SK-N-SH (cell line): ENCODE data around the gene MSL3B.

Experiments
- CTCF ChIA-PET: fragments of 300-600, 350-600 bp; formaldehyde crosslinking; extraction: SDS; loops from one replicate; lab custom pipeline; 2021; lab: Yijun Ruan, JAX
- POLR2A ChIA-PET: fragments of 350-600 bp; sonication (Branson Sonifier 250); formaldehyde crosslinking; extraction: SDS; loops from one replicate; lab custom pipeline; 2020; ENCODE audit warnings: antibody characterized with exemption, inconsistent platforms; lab: Yijun Ruan, JAX
- DNase-seq: peaks from one replicate; pipeline ENCODE4 v3.0.0; 2012
- H2AFZ ChIP-seq: fragments of 200-600 bp; sonication (generic); 2 replicates; pipeline ENCODE4 v1.8.1; 2016; ENCODE audit warnings: antibody characterized with exemption, mild to moderate bottlenecking, low read depth
- H3F3A ChIP-seq: fragments of 200-600 bp; sonication (generic); replicated peaks from 2 replicates; pipeline ENCODE3; 2016; ENCODE audit warnings: antibody characterized with exemption, mild to moderate bottlenecking; ENCODE audit not compliant: insufficient read depth
- H3K27ac ChIP-seq, 2 experiments: fragments of 200-500 bp in 1 of 2; fragments of 200-600 bp in 1 of 2; sonication (Bioruptor generic) in 1 of 2; sonication (generic), shearing (Covaris generic) in 1 of 2; 2 replicates each; pipeline versions ENCODE4 v1.5.1 to v1.6.1; 2014 to 2016; ENCODE audit warnings: low read depth in 2 of 2, inconsistent platforms in 1 of 2, low read length in 1 of 2, mild to moderate bottlenecking in 1 of 2, mixed read lengths in 1 of 2
- H3K27me3 ChIP-seq: fragments of 200-600 bp; sonication (generic), shearing (Covaris generic); 2 replicates; pipeline ENCODE4 v1.6.1; 2016; ENCODE audit warnings: mixed run types; ENCODE audit not compliant: insufficient read depth
- H3K36me3 ChIP-seq, 2 experiments: fragments of 200-500 bp in 1 of 2; fragments of 200-600 bp in 1 of 2; sonication (Bioruptor generic) in 1 of 2; sonication (generic) in 1 of 2; replicated peaks in 1 of 2; 2 replicates each; pipeline versions ENCODE3 to v1.5.1; 2014 to 2016; ENCODE audit warnings: low read length in 1 of 2, mild to moderate bottlenecking in 1 of 2; ENCODE audit not compliant: insufficient read depth in 2 of 2, control insufficient read depth in 1 of 2
- H3K4me1 ChIP-seq, 2 experiments: fragments of 200-500 bp in 1 of 2; fragments of 200-600 bp in 1 of 2; sonication (Bioruptor generic) in 1 of 2; sonication (generic), shearing (Covaris generic) in 1 of 2; 2 replicates each; pipeline versions ENCODE4 v1.5.1 to v1.6.1; 2014 to 2016; ENCODE audit warnings: low read depth in 1 of 2, low read length in 1 of 2, mixed run types in 1 of 2; ENCODE audit not compliant: insufficient read depth in 2 of 2, control insufficient read depth in 1 of 2
- H3K4me2 ChIP-seq: fragments of 200-600 bp; sonication (generic), shearing (Covaris generic); 2 replicates; pipeline ENCODE4 v1.6.1; 2017; ENCODE audit warnings: mixed run types
- H3K4me3 ChIP-seq, 2 experiments: fragments of 200-500 bp in 1 of 2; fragments of 200-600 bp in 1 of 2; sonication (Bioruptor generic) in 1 of 2; sonication (generic), shearing (Covaris generic) in 1 of 2; 2 replicates each; pipeline versions ENCODE4 v1.5.1 to v1.8.1; 2014 to 2016; ENCODE audit warnings: low read depth in 2 of 2, inconsistent platforms in 1 of 2, low read length in 1 of 2, mild to moderate bottlenecking in 1 of 2, mixed read lengths in 1 of 2, moderate library complexity in 1 of 2
- H3K79me2 ChIP-seq: fragments of 200-600 bp; sonication (generic); 2 replicates; pipeline ENCODE4 v1.8.1; 2017; ENCODE audit warnings: mild to moderate bottlenecking; ENCODE audit not compliant: insufficient read depth
- H3K9ac ChIP-seq: fragments of 200-600 bp; sonication (generic); 2 replicates; pipeline ENCODE4 v1.6.1; 2017; ENCODE audit warnings: mixed run types
- H3K9me2 ChIP-seq: fragments of 200-600 bp; sonication (generic); 2 replicates; pipeline ENCODE4 v1.6.1; 2017; ENCODE audit warnings: mixed run types
- H3K9me3 ChIP-seq: fragments of 200-600 bp; sonication (generic); 2 replicates; pipeline ENCODE4 v1.6.1; 2017; ENCODE audit warnings: mixed run types, mild to moderate bottlenecking, moderate library complexity
- H4K20me1 ChIP-seq: fragments of 200-600 bp; sonication (generic); 2 replicates; pipeline ENCODE4 v1.6.1; 2017; ENCODE audit warnings: mild to moderate bottlenecking, mixed run types; ENCODE audit not compliant: insufficient read depth
- CHD2 ChIP-seq: fragments of 150-350 bp; IDR thresholded peaks from 2 replicates; pipeline ENCODE4 v1.6.1; 2018; ENCODE audit warnings: low read length; ENCODE audit not compliant: partially characterized antibody
- ELF1 ChIP-seq: IDR thresholded peaks from 2 replicates; pipeline ENCODE4 v1.4.0; 2012
- EP300 ChIP-seq, 2 experiments: IDR thresholded peaks; 2 replicates each; pipeline versions ENCODE4 v1.4.0 to v1.6.1; 2012; ENCODE audit warnings: borderline replicate concordance in 1 of 2, low read depth in 1 of 2, low read length in 1 of 2
- EZH2phosphoT487 ChIP-seq: fragments of 200-600 bp; sonication (generic); IDR thresholded peaks from 2 replicates; pipeline ENCODE4 v1.6.1; 2017; ENCODE audit warnings: low read depth, mixed run types, mild to moderate bottlenecking, antibody characterized with exemption, moderate library complexity, borderline replicate concordance
- FOSL2 ChIP-seq: IDR thresholded peaks from 2 replicates; pipeline ENCODE4 v1.4.0; 2012; ENCODE audit warnings: low read depth, mild to moderate bottlenecking, moderate library complexity, borderline replicate concordance
- FOXM1 ChIP-seq: IDR thresholded peaks from 2 replicates; pipeline ENCODE4 v1.4.0; 2012; ENCODE audit warnings: low read depth, mild to moderate bottlenecking
- GATA2 ChIP-seq: sonication (generic); formaldehyde crosslinking; IDR thresholded peaks from 2 replicates; pipeline ENCODE4 v1.5.0; 2020; ENCODE audit warnings: mild to moderate bottlenecking, missing genetic modification reagents
- MXI1 ChIP-seq: IDR thresholded peaks from 2 replicates; pipeline ENCODE4 v1.6.1; 2012; ENCODE audit warnings: mild to moderate bottlenecking, low read depth, low read length, improper control_type of control experiment
- NFIC ChIP-seq: IDR thresholded peaks from 2 replicates; pipeline ENCODE4 v1.4.0; 2012; ENCODE audit warnings: borderline replicate concordance
- POLR2AphosphoS5 ChIP-seq: IDR thresholded peaks from 2 replicates; pipeline ENCODE4 v1.6.1; 2012; ENCODE audit warnings: low read depth, low read length
- RCOR1 ChIP-seq: fragments of 150-350 bp; IDR thresholded peaks from 2 replicates; pipeline ENCODE4 v1.6.1; 2017; ENCODE audit warnings: antibody characterized with exemption, low read length
- RFX5 ChIP-seq: IDR thresholded peaks from 2 replicates; pipeline ENCODE4 v1.6.1; 2012; ENCODE audit warnings: mild to moderate bottlenecking, improper control_type of control experiment, low read length
- SMC3 ChIP-seq: IDR thresholded peaks from 2 replicates; pipeline ENCODE4 v1.6.1; 2012; ENCODE audit warnings: low read depth, low read length, improper control_type of control experiment
- TAF1 ChIP-seq: IDR thresholded peaks from 2 replicates; pipeline ENCODE4 v1.6.1; 2012; ENCODE audit warnings: low read depth, mild to moderate bottlenecking, low read length, moderate library complexity, borderline replicate concordance
- TCF12 ChIP-seq: IDR thresholded peaks from 2 replicates; pipeline ENCODE4 v1.4.0; 2012
- TEAD4 ChIP-seq: IDR thresholded peaks from 2 replicates; pipeline ENCODE4 v1.4.0; 2012; ENCODE audit warnings: mild to moderate bottlenecking, borderline replicate concordance; ENCODE audit not compliant: insufficient read depth
- YY1 ChIP-seq: IDR thresholded peaks from 2 replicates; pipeline ENCODE4 v1.4.0; 2012; ENCODE audit warnings: low read depth, mild to moderate bottlenecking
- WGBS: methylation state at CpG from one replicate; pipeline ENCODE4 v1.1.6; 2017; ENCODE audit warnings: low lambda C conversion rate; 5-methylcytosine and 5-hydroxymethylcytosine counted together
- TF ChIP-seq, protein P1 (sequence below): IDR thresholded peaks from 2 replicates; pipeline ENCODE4 v1.4.0; 2012; ENCODE audit warnings: low read depth, borderline replicate concordance

MSL3B gene

GRCh38 chr2:233838251-233838650 lies 29.9 kb downstream of the MSL3B start:
- Histone ChIP-seq H3K9me3 (no peaks in the 10 kb centered on the region), H3F3A (peaks cover 7% of the 10 kb centered on the region), H3K4me2 (no peak overlapping the region), H3K36me3 (peaks cover 43 to 50% of the 10 kb centered on the region in 2 experiments), H4K20me1 (peaks cover 46% of the 10 kb centered on the region; the same call in 1 of the 2 replicates), H3K4me1 (peaks cover 0 to 18% of the 10 kb centered on the region in 2 experiments; a peak in 1 of 4 replicates), H3K27me3 (no peaks in the 10 kb centered on the region), H3K27ac (no peak overlapping the region; a peak in 2 of 4 replicates), H3K79me2 (peaks cover 78% of the 10 kb centered on the region), H3K9ac (no peak overlapping the region), H3K4me3 (no peak overlapping the region), H2AFZ (no peak overlapping the region), H3K9me2 (no peaks in the 10 kb centered on the region)
- WGBS: 62% methylated on average over 7 of the region's 7 CpGs
- no peak for DNase-seq
- CTCF ChIA-PET: interaction anchor here (0.6 to 1.0 kb wide), 3 partner anchors 28 to 288 kb away, joined by 3 to 4 read pairs (median 3); no protein-coding TSS in a partner anchor
- TF ChIP-seq MXI1 (no peak), TCF12 (no peak), NFIC (peak; percentile 51; the same call in 1 of the 2 replicates), GATA2 (no peak), FOXM1 (no peak), EZH2phosphoT487 (no peak)
- POLR2A ChIA-PET: no interaction called here

DNA sequence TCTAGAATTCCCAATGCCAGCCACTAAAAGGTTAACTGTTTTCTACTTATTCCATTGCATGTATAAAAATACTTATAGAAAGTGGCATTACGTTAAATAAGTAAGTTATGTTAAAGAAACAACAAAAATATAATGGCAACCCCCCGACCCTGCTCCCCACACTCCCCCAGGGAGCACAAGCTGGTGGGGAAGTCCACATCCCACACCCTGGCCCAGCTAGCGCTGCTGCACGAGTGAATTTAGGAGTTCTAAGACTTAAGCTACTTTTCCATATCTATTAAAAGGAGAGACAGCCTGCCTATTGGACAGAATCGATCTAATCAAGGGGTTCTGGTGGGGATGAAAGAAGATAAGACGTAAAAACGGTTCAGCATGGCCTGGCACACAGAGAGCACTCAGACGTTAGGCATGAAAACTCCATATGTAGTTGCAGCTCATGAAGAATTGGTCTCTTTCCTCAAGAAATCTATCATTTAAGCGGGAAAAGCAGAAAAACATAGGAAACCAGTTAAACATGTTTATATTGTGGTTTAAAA lies 30.4 kb downstream of the MSL3B start:
- ChIA-PET POLR2A (no interaction called here), CTCF (interaction anchor here (0.6 kb wide), 1 partner anchor 288 kb away, joined by 3 read pairs; no protein-coding TSS in a partner anchor)
- 78% methylated on average over 9 of the region's 9 CpGs for WGBS
- H3K4me2 ChIP-seq: no peak overlapping the region
- TF ChIP-seq NFIC (no peak), FOSL2 (no peak), GATA2 (peak; percentile 76), RFX5 (no peak), FOXM1 (no peak), CHD2 (no peak), EP300 (IDR thresholded peaks at IDR 0.05; ENCODE audit: borderline replicate concordance in 1 of 2, low read depth in 1 of 2, low read length in 1 of 2) (peak in 1 of 2 experiments; percentile 14; a peak in 1 of 4 replicates)
- peaks cover 40 to 45% of the 10 kb centered on the region in 2 experiments for H3K36me3 ChIP-seq
- H3K9me2 ChIP-seq: no peaks in the 10 kb centered on the region
- peaks cover 7% of the 10 kb centered on the region for H3F3A ChIP-seq
- peaks cover 46% of the 10 kb centered on the region; the same call in 1 of the 2 replicates for H4K20me1 ChIP-seq
- H3K79me2 ChIP-seq: peaks cover 73% of the 10 kb centered on the region
- peak; percentile 52 for DNase-seq
- H2AFZ ChIP-seq: no peak overlapping the region; the same call in 1 of the 2 replicates
- peak overlapping the region in 1 of 2 experiments; percentile 4; a peak in 1 of 4 replicates for H3K27ac ChIP-seq
- no peaks in the 10 kb centered on the region for H3K27me3 ChIP-seq
- peaks cover 0 to 18% of the 10 kb centered on the region in 2 experiments; a peak in 1 of 4 replicates for H3K4me1 ChIP-seq
- no peaks in the 10 kb centered on the region for H3K9me3 ChIP-seq
- no peak overlapping the region for H3K9ac ChIP-seq
- H3K4me3 ChIP-seq: no peak overlapping the region

DNA sequence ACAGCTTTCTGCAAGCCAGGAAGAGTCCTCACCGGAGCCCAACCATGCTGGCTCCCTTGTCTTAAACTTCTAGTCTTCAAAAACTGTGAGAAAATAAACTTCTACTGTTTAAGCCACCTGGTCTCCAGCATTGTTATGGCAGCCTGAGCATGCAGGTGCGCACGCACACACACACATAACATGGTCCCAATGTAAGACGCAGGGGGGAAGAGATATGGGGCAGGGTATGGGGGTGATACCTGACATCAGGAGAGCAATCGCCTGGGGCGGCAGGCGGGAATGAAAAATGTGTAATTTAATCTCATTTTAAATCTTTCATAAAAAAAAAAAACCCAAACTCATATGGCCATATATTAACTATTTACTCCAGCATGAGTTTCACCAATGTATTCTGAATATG lies 31.8 kb downstream of the MSL3B start:
- DNase-seq: no peak
- peaks cover 38% of the 10 kb centered on the region; the same call in 1 of the 2 replicates for H4K20me1 ChIP-seq
- peaks cover 0 to 20% of the 10 kb centered on the region in 2 experiments; a peak in 1 of 4 replicates for H3K4me1 ChIP-seq
- TF ChIP-seq ELF1: no peak
- no peak for TF ChIP-seq FOSL2
- no peak for TF ChIP-seq SMC3
- TF ChIP-seq RCOR1: no peak
- TF ChIP-seq, protein P1, sequence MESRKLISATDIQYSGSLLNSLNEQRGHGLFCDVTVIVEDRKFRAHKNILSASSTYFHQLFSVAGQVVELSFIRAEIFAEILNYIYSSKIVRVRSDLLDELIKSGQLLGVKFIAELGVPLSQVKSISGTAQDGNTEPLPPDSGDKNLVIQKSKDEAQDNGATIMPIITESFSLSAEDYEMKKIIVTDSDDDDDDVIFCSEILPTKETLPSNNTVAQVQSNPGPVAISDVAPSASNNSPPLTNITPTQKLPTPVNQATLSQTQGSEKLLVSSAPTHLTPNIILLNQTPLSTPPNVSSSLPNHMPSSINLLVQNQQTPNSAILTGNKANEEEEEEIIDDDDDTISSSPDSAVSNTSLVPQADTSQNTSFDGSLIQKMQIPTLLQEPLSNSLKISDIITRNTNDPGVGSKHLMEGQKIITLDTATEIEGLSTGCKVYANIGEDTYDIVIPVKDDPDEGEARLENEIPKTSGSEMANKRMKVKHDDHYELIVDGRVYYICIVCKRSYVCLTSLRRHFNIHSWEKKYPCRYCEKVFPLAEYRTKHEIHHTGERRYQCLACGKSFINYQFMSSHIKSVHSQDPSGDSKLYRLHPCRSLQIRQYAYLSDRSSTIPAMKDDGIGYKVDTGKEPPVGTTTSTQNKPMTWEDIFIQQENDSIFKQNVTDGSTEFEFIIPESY: no peak
- TF ChIP-seq YY1: no peak
- TF ChIP-seq TAF1: no peak
- TF ChIP-seq MXI1: no peak
- no peak for TF ChIP-seq POLR2AphosphoS5
- TF ChIP-seq TEAD4: no peak
- H3K4me3 ChIP-seq: no peak overlapping the region
- H3K9ac ChIP-seq: no peak overlapping the region
- H3K79me2 ChIP-seq: peaks cover 59% of the 10 kb centered on the region
- H3K9me2 ChIP-seq: no peaks in the 10 kb centered on the region
- H3K9me3 ChIP-seq: no peaks in the 10 kb centered on the region
- no peak overlapping the region for H3K4me2 ChIP-seq
- POLR2A ChIA-PET: no interaction called here
- no peaks in the 10 kb centered on the region for H3K27me3 ChIP-seq
- CTCF ChIA-PET: no interaction called here
- peaks cover 26 to 33% of the 10 kb centered on the region in 2 experiments for H3K36me3 ChIP-seq
- WGBS: 95% methylated on average over 7 of the region's 7 CpGs
- H3K27ac ChIP-seq: no peak overlapping the region
- H3F3A ChIP-seq: peaks cover 7% of the 10 kb centered on the region
- no peak overlapping the region for H2AFZ ChIP-seq
